Neural crest cell (in vitro differentiated cells): ENCODE measurements around the gene PAK4. TPM values are rescaled to one million over a fixed set of nuclear protein-coding genes. Genes with fewer than 3 reads are reported as not detected.

Experiments
- DNase-seq: peaks from one replicate; pipeline ENCODE4 v3.0.0; 2021; ENCODE audit warnings: low read depth, mixed read lengths, low spot score
- H3K27ac Mint-ChIP-seq: one replicate; pipeline ENCODE4 v1.8.0; 2021; ENCODE audit warnings: mild to moderate bottlenecking, mixed read lengths; ENCODE audit not compliant: unreplicated experiment
- H3K27me3 Mint-ChIP-seq: 2 replicates; pipeline ENCODE4 v1.8.0; 2021; ENCODE audit warnings: low read depth, mild to moderate bottlenecking, mixed read lengths
- H3K36me3 Mint-ChIP-seq: 2 replicates; pipeline ENCODE4 v1.8.0; 2021; ENCODE audit warnings: low read depth, mild to moderate bottlenecking, mixed read lengths
- H3K4me1 Mint-ChIP-seq: 2 replicates; pipeline ENCODE4 v1.8.0; 2021; ENCODE audit warnings: mixed read lengths
- H3K4me3 Mint-ChIP-seq: one replicate; pipeline ENCODE4 v1.8.0; 2021; ENCODE audit warnings: mild to moderate bottlenecking, mixed read lengths
- H3K9me3 Mint-ChIP-seq: 2 replicates; pipeline ENCODE4 v1.8.0; 2021; ENCODE audit warnings: mixed read lengths
- total RNA-seq: library from RNA; stranded (reverse); gene quantifications from 2 replicates; pipeline ENCODE4 v1.2.1, GENCODE V29; 2021
- TF ChIP-seq, protein P1 (sequence below): fragments of 200-600 bp; sonication (generic); conservative IDR thresholded peaks from 2 replicates; pipeline ENCODE4 v1.5.0; 2021; ENCODE audit warnings: antibody characterized with exemption, mild to moderate bottlenecking

The PAK4 gene
- total RNA-seq, 1 donor from 2014 or later: 54.4 TPM

DNA sequence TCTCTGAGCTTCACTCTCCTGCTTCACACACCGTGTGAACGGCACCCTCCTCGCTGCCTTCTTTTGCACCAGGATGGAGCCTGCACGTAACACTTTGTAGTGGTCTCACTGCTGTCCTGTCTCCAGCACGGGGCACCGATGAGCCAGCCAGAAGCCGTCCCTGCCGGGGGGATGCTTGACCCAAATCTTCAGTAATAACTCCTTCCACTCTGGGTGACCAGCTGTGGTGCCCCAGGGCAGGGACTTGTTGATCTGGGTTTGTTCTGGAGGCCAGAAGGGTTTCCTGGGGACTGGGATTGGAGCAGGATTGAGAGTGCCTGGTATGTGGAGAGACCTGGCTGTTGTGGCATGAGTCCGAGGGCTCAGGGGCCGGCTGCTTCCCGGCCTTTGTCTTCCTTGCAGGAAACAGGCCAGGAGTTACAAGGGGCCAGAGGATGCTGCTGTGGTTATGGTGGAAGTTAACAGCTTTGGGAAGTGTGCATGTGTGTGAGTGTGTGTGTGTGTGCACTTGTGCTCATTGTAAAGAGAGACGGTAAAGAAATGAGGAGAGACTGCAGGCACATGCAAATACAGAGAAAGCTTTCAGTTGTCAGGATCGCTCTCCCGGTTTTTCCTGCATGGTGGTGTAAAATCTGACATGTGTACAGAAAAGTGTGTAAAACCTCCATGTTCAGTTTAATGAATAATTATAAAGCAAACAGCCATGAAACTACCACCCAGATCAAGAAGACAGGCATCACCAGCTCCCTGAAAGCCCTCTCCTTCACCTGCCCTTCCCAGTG is 18.9 kb downstream of the PAK4 start:
- TF ChIP-seq, protein P1, sequence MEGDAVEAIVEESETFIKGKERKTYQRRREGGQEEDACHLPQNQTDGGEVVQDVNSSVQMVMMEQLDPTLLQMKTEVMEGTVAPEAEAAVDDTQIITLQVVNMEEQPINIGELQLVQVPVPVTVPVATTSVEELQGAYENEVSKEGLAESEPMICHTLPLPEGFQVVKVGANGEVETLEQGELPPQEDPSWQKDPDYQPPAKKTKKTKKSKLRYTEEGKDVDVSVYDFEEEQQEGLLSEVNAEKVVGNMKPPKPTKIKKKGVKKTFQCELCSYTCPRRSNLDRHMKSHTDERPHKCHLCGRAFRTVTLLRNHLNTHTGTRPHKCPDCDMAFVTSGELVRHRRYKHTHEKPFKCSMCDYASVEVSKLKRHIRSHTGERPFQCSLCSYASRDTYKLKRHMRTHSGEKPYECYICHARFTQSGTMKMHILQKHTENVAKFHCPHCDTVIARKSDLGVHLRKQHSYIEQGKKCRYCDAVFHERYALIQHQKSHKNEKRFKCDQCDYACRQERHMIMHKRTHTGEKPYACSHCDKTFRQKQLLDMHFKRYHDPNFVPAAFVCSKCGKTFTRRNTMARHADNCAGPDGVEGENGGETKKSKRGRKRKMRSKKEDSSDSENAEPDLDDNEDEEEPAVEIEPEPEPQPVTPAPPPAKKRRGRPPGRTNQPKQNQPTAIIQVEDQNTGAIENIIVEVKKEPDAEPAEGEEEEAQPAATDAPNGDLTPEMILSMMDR: no peak
- Mint-ChIP-seq H3K27ac (peak overlapping the region; percentile 79), H3K36me3 (peaks cover 9% of the 10 kb centered on the region), H3K9me3 (peaks cover 2% of the 10 kb centered on the region), H3K4me1 (peaks cover 50% of the 10 kb centered on the region), H3K27me3 (no peaks in the 10 kb centered on the region), H3K4me3 (peak overlapping the region; percentile 4)
- peak; percentile 20 for DNase-seq

DNA sequence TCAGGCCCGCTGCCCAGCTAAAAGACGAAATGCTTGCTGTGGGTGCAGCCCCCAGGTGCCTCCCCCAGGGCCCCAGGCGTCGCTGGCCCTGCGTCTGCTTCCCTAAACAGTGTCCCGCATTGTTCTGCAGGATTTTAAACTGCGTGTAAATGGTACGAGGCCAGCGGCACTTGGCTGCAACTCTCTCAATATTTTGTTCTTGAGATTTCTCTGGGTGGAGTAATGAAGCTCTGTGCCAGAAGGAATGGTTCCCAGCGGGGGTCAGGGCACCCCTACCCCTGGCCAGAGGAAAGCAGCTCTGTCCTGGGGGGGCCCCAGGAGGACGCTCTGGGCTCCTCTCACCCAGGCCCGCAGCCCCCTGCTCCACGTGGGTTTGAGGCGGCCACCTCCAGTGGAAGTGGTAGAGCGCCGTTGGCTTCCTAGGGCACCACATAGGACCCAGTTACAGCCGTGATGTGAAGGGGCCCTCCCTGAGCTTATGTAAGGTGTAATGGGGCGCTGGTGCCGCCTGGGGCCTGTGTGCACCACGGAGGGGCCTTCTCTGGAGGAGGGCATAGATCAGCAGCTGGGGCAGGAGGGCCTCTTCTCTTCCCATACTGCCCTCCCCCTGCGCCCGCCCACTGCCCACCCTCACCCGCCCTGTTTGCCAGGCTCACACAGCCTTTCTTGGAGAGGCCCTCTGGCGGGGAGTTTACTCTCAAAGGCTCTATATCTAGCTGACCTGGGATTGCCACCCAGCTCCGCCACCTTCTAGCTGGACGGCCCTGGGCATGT is 19.8 kb downstream of the PAK4 start:
- no peak overlapping the region for H3K4me3 Mint-ChIP-seq
- peaks cover 9% of the 10 kb centered on the region for H3K36me3 Mint-ChIP-seq
- TF ChIP-seq, protein P1: no peak
- H3K4me1 Mint-ChIP-seq: peaks cover 46% of the 10 kb centered on the region
- peaks cover 2% of the 10 kb centered on the region for H3K9me3 Mint-ChIP-seq
- DNase-seq: no peak
- H3K27me3 Mint-ChIP-seq: no peaks in the 10 kb centered on the region
- H3K27ac Mint-ChIP-seq: peak overlapping the region; percentile 85

DNA sequence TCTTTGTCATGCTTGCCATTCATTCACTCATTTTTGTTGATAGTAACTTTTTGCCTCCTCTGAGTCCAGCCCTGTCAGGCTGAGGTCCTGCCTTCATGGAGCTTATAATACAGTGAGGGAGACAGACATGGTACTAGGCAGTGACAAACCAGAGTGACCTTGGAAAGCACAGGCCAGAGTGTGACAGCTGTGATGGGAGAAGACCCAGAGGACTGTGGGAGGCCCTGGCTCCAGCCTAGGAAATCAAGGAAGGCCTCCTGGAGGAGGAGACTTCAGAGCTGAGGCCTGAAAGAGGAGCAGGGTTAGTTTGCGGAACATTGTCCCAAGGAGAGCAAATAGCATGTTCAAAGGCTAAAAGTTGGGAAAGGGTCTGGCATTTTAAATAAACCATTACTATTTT is 20.5 kb downstream of the PAK4 start:
- peaks cover 2% of the 10 kb centered on the region for H3K9me3 Mint-ChIP-seq
- no peak for DNase-seq
- H3K27ac Mint-ChIP-seq: peak overlapping the region; percentile 85
- no peaks in the 10 kb centered on the region for H3K27me3 Mint-ChIP-seq
- TF ChIP-seq, protein P1: no peak
- peaks cover 9% of the 10 kb centered on the region for H3K36me3 Mint-ChIP-seq
- peaks cover 45% of the 10 kb centered on the region for H3K4me1 Mint-ChIP-seq
- peak overlapping the region; percentile 24 for H3K4me3 Mint-ChIP-seq

DNA sequence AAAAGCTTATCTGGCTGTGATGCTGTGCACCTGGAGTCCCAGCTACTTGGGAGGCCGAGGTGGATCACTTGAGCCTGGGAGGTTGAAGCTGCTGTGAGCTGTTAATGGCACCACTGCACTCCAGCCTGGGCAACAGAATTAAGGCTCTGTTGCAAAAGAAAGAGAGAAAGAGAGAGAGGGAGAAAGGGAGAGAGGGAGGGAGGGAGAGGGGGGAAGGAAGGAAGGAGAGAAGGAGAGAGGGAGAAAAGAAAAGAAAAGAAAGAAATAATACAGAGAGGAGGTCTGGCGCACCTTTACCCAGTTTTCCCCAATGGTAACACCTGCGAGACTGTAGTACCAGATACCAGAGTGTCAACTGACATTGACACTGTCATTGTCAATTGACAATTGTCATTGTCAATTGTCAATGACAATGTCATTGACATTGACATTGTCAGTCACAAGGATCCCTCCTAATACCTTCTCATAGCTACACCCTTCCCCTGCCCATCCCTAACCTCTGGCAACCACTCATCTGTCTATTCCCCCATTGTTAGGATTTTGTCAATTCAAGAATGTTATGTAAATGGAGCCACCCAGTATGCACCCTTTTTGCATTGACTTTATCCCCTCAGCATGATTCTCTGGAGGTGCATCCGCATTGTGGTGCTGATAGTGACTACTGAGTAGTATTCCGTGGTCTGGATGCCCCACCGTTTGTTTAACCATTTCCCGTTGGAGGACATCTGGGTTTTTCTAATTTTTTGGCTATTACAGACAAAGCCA is 21.3 kb downstream of the PAK4 start:
- Mint-ChIP-seq H3K4me1 (peaks cover 41% of the 10 kb centered on the region), H3K27me3 (no peaks in the 10 kb centered on the region), H3K36me3 (peaks cover 9% of the 10 kb centered on the region), H3K4me3 (no peak overlapping the region), H3K9me3 (peaks cover 2% of the 10 kb centered on the region), H3K27ac (no peak overlapping the region)
- TF ChIP-seq, protein P1: no peak
- DNase-seq: no peak

GRCh38 chr19:39147480-39147879 is 21.9 kb downstream of the PAK4 start:
- no peaks in the 10 kb centered on the region for H3K27me3 Mint-ChIP-seq
- no peak for DNase-seq
- H3K36me3 Mint-ChIP-seq: peaks cover 9% of the 10 kb centered on the region
- TF ChIP-seq, protein P1: no peak
- H3K27ac Mint-ChIP-seq: no peak overlapping the region
- H3K4me1 Mint-ChIP-seq: peaks cover 38% of the 10 kb centered on the region
- no peak overlapping the region for H3K4me3 Mint-ChIP-seq
- H3K9me3 Mint-ChIP-seq: peaks cover 2% of the 10 kb centered on the region
